Measurements from ENCODE around the gene MAPK7. TPM values are rescaled to one million over a fixed set of nuclear protein-coding genes. Genes with fewer than 3 reads are reported as not detected.

The MAPK7 gene
- total and polyA plus RNA-seq, 9 of the 15 experiments (the other 6 are each of a cell fraction or from before 2014, with no cell fraction given) = 0.46 to 7.5 (median 2.5) TPM

- no peaks in the 10 kb centered on the region for H3K9me3 ChIP-seq (replicated peaks; ENCODE audit: control insufficient read depth, insufficient read depth, low read depth, low read length)
- H3K4me2 ChIP-seq (ENCODE audit: insufficient read depth, low read length) = no peak overlapping the region
- DNase-seq (ENCODE audit: extremely low read depth in 1 of 4, low spot score in 3 of 4) = no peak
- 82% methylated on average over 9 of the region's 12 CpGs for WGBS (ENCODE audit: insufficient coverage, low coverage, missing lambda C conversion rate)
- H3K9ac ChIP-seq (ENCODE audit: insufficient read depth in 1 of 2, low read depth in 2 of 2, low read length in 2 of 2) = no peak overlapping the region
- no peak for FAIRE-seq
- H3K9me1 ChIP-seq (ENCODE audit: control insufficient read depth, insufficient read depth, low read length) = no peaks in the 10 kb centered on the region
- CTCF ChIA-PET (ENCODE audit: low intra/inter-chr PET ratio) = no interaction called here
- H3K79me2 ChIP-seq (ENCODE audit: control insufficient read depth, insufficient read depth, low read length) = no peaks in the 10 kb centered on the region
- H3K27ac ChIP-seq (ENCODE audit: extremely low read depth, low read depth, low read length) = no peak overlapping the region
- BruUV-seq (replicated peaks) = no TSS peak
- intact Hi-C loops (cut with micrococcal nuclease) = no loop called here
- POLR2A ChIA-PET = interaction anchor here (1.0 kb wide), 1 partner anchor 21 kb away, joined by 4 read pairs; no protein-coding TSS in a partner anchor
- no peak overlapping the region for H3K4me3 ChIP-seq
- ATAC-seq = no peak
- H3K4me1 ChIP-seq (replicated peaks in 1 of 2; ENCODE audit: control insufficient read depth in 2 of 2, insufficient read depth in 2 of 2, low read length in 2 of 2) = peaks cover 0 to 13% of the 10 kb centered on the region in 2 experiments; a peak in 2 of 5 replicates
- no peak overlapping the region for H2AFZ ChIP-seq (ENCODE audit: low read depth, low read length)
- in situ Hi-C loops (cut with MboI) = no loop called here
- H3K27me3 ChIP-seq (ENCODE audit: control insufficient read depth in 2 of 2, insufficient read depth in 2 of 2, low read length in 2 of 2) = no peaks in the 10 kb centered on the region
- H3K36me3 ChIP-seq (ENCODE audit: control insufficient read depth, insufficient read depth, low read length) = no peaks in the 10 kb centered on the region; the same call in 2 of the 3 replicates
- no peak for TF ChIP-seq TSHZ1 (CRISPR knock-in tag; IDR thresholded peaks at IDR 0.05)
- TF ChIP-seq ZNF133 (CRISPR knock-in tag; IDR thresholded peaks at IDR 0.05) = no peak
- no peaks in the 10 kb centered on the region for H4K20me1 ChIP-seq (replicated peaks; ENCODE audit: control insufficient read depth, insufficient read depth, low read length)
Measured at GRCh38 chr17:19333736-19334290, 44.5 kb upstream of the MAPK7 start.

Measured in K562 (cell line).